M059J (cell line): ENCODE data around the gene SHC1. TPM values are rescaled to one million over a fixed set of nuclear protein-coding genes. Genes with fewer than 3 reads are reported as not detected.
A peak's percentile ranks its signal among the peaks of the same experiment; 100 is the strongest.
"Not testable (repeated sequence)": the region's sequence is repeated elsewhere in the genome, so short reads cannot be mapped to it uniquely, and the experiment has no call there.

ENCODE experiments used
- DNase-seq: peaks from one replicate; pipeline ENCODE4 v3.0.0-alpha.2; 2012; ENCODE audit warnings: low read depth
- total RNA-seq: library from RNA; depleted of rRNA; stranded (reverse); fragments of >200 nt; shearing (Covaris generic); gene quantifications from 2 replicates; pipeline ENCODE4 v1.2.3, GENCODE V29; 2014

Gene SHC1
- total RNA-seq, 1 experiment from 2014 or later = 84.5 TPM

DNA sequence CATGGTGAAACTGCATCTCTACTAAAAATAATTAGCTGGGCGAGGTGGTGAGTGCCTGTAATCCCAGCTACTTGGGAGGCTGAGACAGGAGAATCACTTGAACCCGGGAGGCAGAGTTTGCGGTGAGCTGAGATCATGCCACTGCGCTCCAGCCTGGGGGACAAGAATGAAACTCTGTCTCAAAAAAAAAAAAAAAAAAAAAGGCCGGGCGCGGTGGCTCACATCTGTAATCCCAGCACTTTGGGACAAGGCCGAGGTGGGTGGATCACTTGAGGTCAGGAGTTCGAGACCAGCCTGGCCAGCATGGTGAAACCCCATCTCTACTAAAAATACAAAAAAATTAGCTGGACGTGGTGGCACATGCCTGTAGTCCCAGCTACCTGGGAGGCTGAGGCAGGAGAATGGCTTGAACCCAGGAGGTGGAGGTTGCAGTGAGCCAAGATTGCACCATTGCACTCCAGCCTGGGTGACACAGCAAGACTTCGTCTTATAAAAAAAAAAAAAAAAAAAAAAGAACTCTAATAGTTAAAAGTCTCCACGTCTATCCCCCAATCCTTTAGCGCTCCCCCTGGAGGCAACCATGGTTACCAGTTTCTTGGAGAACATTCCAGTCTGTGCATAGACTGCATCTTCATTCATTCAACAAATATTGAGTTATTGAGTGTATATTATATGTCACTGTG lies 24.9 kb upstream of the SHC1 start:
- peak; percentile 82 for DNase-seq

DNA sequence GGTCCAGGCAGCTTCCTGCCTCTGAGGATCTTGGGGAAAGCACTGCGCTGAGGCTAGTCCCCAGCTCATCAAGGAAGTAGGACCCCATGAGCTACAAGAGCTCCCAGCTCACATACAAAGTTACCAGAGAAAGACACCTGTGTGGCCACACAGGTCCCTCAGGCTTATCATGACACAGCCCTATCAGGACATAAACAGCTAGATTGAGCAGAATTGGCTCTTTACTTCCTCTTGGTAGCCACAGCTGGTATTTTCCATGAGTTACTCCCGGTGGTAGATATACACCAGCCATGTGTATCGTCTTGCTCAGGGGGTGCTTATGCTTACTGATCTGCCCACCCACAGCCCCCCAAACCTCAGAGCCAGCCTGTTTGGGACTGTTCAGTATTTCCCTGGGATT lies 24.0 kb upstream of the SHC1 start:
- DNase-seq = no peak

GRCh38 chr1:154994269-154994587 lies 23.7 kb upstream of the SHC1 start:
- no peak for DNase-seq

DNA sequence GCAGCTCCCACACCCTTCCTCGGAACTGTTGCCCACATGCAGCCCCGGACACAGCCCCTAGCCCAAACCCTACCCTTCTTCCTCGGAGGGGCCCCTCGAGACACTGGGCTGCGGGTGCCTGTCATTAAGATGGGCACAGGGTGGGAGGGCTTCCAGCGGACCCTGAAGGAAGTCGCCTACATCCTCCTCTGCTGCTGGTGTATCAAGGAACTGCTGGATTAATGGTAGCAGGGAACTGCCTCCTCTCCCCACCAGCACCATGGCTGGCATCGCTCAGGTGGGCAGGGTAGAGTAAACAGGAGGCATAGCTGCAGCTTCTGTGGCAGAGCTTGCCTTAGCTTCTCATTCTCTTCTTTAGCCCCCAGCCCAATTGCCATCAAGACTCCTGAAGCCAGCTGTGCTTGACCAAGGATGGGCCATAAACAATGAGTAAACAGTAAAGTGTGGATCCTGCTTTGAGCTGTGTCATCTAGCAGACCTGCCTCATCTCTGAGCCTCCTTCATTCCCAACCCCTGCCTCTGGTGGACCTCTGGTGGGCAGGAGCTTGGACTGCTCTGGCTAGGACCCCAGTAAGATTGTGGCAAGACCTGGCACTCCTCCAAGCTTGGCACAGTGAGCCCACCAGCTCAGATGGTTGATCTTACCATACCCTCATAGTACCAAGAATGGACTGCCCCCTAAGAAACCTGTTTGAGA lies 23.2 kb upstream of the SHC1 start, which contains the start of gene LENEP:
TSS of gene LENEP (plus strand) at position 15 of the 697 bp plus-strand sequence. CDS start at position 37, 22 bp downstream.
- no peak for DNase-seq

GRCh38 chr1:154992721-154993571 lies 22.4 kb upstream of the SHC1 start:
- peak; percentile 62 for DNase-seq

GRCh38 chr1:154990276-154990675 lies 19.7 kb upstream of the SHC1 start:
- DNase-seq = no peak

DNA sequence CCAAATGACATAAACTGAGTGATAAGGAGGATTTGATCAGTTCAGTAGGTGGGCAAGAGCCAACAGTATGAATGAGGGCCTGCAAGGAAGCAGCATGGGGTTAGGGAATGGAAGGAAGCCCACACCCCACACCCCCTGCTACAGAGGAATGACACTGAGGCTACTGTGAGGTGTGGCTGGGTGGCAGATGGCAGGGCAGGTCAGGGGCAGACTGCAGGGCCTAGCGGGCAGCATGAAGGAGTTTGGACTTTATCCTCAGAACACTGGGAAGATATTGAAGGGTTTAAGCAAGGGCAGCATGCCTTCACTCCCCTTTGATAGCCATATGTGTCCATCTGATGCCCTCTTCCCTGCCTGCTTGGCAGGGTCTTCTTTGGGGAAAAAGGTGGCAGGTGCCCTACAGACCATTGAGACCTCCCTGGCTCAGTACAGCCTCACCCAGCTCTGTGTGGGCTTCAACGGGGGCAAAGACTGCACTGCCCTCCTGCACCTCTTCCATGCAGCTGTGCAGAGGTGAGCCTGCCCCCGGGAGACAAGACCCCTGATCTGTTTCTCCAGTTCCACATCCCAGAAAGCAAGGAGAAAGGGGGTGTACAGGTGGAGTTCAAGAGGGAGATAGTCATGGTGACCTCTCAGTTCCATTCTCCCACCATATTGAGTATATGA lies 18.8 kb upstream of the SHC1 start:
- no peak for DNase-seq

- DNase-seq = no peak
Observed at GRCh38 chr1:154988058-154988954, 17.8 kb upstream of the SHC1 start.

DNA sequence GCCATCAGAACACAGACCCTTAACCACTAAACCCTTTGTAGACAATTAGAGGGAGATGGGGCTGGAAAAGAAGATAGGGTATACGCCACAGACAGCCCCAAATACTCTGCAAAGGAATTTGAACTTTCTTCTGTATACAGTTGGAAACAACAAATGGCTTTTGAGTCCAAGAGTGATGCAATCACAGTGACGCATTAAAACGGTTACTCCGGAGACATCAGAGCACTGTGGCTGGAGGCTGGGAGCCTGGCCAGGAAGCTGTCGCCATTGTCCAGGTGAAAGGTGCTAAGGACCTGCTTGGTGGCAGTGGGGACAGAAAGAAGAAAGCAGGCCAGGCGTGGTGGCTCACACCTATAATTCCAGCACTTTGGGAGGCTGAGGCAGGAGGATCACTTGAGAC lies 16.8 kb upstream of the SHC1 start:
- DNase-seq = no peak

DNA sequence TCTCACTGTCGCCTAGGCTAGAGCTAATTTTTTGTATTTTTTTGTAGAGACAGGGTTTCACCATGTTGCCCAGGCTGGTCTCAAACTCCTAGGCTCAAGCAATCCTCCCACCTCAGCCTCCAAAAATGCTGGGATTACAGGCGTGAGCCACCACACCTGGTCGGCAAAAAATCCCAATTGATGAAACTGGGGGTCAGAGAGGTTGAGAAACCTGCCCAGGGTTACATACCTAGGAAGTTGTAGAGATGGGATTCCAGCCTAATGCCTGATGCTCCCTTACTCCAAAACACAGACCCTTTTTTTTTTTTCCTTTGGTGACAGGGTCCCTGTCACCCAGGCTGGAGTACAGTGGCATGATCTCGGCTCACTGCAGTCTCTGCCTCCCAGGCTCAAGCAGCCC lies 16.2 kb upstream of the SHC1 start:
- not testable (repeated sequence) for DNase-seq

GRCh38 chr1:154983776-154984466 lies 13.4 kb upstream of the SHC1 start:
- DNase-seq = no peak

GRCh38 chr1:154982897-154983648 lies 12.5 kb upstream of the SHC1 start, which contains the start of gene FLAD1:
TSS of gene FLAD1 (plus strand) at chr1:154983344. CDS start at chr1:154983695, 351 bp downstream.
- peak; percentile 100 for DNase-seq

- no peak for DNase-seq
Observed at GRCh38 chr1:154982341-154982740, 11.8 kb upstream of the SHC1 start.

- DNase-seq = no peak
Observed at GRCh38 chr1:154978360-154978759, 7.8 kb upstream of the SHC1 start.

DNA sequence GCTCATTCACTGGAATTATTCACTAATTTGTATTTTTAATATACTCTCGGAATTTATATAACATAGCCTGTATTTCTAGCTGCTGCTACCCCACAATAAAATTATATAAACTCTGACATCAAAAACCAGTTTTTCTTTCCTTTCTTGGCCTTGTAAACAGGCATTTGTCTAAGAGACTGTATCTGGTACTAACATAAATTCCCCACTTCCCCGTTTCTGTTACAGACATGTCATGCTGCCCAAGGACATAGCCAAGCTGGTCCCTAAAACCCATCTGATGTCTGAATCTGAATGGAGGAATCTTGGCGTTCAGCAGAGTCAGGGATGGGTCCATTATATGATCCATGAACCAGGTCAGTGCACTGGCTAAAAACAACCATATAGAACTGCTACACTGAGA lies 7.2 kb upstream of the SHC1 start:
- DNase-seq = not testable (repeated sequence)

- DNase-seq = peak; percentile 73
Observed at GRCh38 chr1:154975409-154976059, 5.0 kb upstream of the SHC1 start.

DNA sequence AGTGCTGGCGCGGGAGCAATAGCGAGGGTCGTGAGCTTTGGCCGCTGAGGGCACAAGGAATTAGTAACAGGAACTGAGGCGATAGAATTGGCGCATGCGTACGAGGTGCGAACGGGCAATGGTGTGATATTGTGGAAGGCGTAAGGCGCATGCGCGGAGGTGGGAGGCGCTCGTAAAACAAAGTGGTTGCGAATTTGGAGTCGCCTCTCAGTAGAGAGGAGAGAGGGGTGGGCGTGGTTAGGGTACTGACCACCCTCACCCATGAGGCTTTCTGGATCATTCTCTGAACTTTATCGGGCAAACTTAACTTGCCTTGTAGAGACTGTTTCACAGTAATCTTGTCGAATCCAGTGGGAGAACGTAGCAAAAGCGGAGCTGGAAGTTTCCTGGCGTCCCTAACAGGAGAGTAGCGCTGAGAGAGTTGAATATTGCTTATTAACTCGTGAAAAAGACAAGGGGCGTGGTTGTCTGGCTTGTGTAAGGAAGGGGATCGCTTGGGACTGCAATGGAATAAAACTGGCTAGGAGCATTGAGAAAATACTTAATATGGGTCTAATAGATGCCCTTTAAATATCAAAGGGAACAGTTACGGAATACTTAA lies 4.4 kb upstream of the SHC1 start:
- peak; percentile 96 for DNase-seq

DNA sequence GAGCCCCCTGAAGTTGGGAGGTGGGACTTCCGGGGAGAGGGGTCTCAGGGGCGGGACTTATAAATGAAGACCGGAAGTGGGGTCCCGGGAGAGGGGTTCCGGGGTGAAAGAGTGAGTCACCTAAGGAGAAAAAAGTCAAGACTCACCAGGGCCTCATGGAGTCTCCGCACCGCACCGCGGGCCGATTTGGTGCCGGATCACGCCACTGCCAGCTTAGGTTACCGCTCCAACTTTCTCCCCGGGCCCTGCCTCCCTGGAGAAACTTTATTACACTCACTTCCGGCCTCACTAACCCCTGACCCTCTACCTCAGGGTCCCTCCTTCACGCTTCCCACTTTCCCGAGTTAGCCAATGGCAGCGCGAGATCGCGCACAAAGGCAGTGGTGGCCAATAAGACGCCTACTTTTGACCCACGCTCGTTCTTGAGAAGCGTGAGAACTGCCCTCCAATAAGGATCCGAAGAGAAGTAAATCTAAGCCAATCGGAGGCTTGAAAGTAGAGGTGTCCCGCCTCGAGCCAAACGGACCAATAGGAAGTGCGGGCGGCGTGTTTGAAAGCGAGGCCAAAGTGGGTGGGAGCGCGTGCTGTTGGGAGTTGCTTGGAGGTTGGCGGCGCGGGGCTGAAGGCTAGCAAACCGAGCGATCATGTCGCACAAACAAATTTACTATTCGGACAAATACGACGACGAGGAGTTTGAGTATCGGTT lies 3.7 kb upstream of the SHC1 start, which contains the start of gene CKS1B:
TSS of gene CKS1B (plus strand) at position 580 of the 706 bp plus-strand sequence. CDS start at position 645, 65 bp downstream.
- peak; percentile 100 for DNase-seq
